Measurements from ENCODE around the gene DNAAF3. TPM values are rescaled to one million over a fixed set of nuclear protein-coding genes. Genes with fewer than 3 reads are reported as not detected.

DNAAF3 gene
- total RNA-seq, 4 donors from 2014 or later, result 0.40 TPM; not detected in 3

DNA sequence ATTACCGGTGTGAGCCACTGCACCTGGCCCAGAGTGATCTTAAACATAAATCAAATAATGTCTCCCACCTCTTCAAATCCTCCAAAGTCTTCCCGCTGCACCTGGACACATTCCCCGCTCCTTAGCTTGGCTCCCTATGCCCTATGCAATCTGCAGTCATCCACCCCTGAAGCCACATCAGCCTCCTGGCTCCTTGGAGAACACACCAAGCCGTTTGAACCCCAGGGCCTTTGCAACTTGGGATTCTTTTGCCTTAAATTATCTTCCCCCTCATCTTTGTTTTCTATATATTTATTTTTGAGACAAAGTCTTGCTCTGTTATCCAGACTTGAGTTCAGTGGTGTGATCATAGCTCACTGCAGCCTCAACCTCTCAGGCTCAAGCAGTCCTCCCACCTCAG, 2.7 kb upstream of the DNAAF3 start:
- H3K36me3 ChIP-seq, result no peaks in the 10 kb centered on the region
- TF ChIP-seq POLR2A (IDR thresholded peaks at IDR 0.05) (no peak), CTCF (IDR thresholded peaks at IDR 0.05) (no peak)
- H3K9me3 ChIP-seq, result no peaks in the 10 kb centered on the region

DNA sequence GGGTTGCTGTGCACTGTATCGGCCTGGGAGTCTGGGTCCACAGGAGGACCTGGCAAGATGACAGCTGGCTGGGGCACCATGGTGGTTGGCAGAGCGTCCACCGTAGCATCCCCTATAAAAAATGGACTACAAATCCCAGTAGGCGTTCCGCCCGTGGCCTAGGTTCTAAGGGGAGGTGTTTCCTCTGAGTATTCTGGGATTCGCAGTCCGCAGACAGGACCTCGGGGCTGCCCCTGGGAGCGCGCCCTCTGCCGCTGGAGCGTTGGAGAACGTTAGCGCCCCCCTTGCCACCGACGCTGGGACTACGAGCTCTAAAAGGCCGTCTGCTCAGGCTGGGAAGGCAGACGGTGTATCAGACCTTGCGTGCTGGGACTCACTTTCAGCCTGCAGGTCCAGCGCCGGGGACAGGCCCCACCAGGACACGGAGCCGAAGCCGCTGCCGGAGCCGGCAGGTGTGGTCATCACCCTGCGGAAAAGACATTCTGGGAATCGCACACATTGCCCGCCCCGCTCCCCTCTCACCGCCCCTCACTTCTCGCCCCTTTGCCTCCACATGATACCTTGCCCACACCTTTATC, 372 bp downstream of the DNAAF3 start:
- H3K4me1 ChIP-seq, result peaks cover 0 to 15% (median 4%) of the 10 kb centered on the region in 4 donors
- TF ChIP-seq POLR2A (IDR thresholded peaks at IDR 0.05), result no peak
- TF ChIP-seq CTCF (IDR thresholded peaks at IDR 0.05), result peak in 3 of 6 experiments; percentile 5 to 43 (median 25)
- H3K4me3 ChIP-seq, result peak overlapping the region in 3 of 4 donors; percentile 15 to 52 (median 52)
- peaks cover 0 to under 1% (median 0%) of the 10 kb centered on the region in 4 donors for H3K9me3 ChIP-seq
- peak in 2 of 3 donors; percentile 77 to 78 for DNase-seq
- peaks cover 0 to 30% of the 10 kb centered on the region in 2 donors for H3K27me3 ChIP-seq
- no peak overlapping the region for H3K27ac ChIP-seq
- H3K36me3 ChIP-seq, result no peaks in the 10 kb centered on the region

More for the DNA sequence above, 2.7 kb upstream of the DNAAF3 start:
- H3K27me3 ChIP-seq, result peaks cover 0 to 30% of the 10 kb centered on the region in 2 donors
- H3K27ac ChIP-seq, result no peak overlapping the region
- H3K4me1 ChIP-seq, result peaks cover 0 to 17% (median 8%) of the 10 kb centered on the region in 4 donors
- no peak for DNase-seq
- H3K4me3 ChIP-seq, result no peak overlapping the region

- H3K27me3 ChIP-seq, result peaks cover 0 to 34% of the 10 kb centered on the region in 2 donors
Measured at GRCh38 chr19:55161571-55162322, 4.7 kb downstream of the DNAAF3 start.

GRCh38 chr19:55160986-55161365, 5.4 kb downstream of the DNAAF3 start:
- no peak overlapping the region for H3K27ac ChIP-seq
- H3K27me3 ChIP-seq, result peaks cover 0 to 33% of the 10 kb centered on the region in 2 donors
- peaks cover 0 to 13% (median 2%) of the 10 kb centered on the region in 4 donors for H3K4me1 ChIP-seq
- H3K9me3 ChIP-seq, result peaks cover 0 to 6% (median 0%) of the 10 kb centered on the region in 4 donors
- DNase-seq, result no peak
- no peak overlapping the region for H3K4me3 ChIP-seq
- TF ChIP-seq CTCF (IDR thresholded peaks at IDR 0.05) (no peak), POLR2A (IDR thresholded peaks at IDR 0.05) (no peak)
- no peaks in the 10 kb centered on the region for H3K36me3 ChIP-seq

More at GRCh38 chr19:55161571-55162322, 4.7 kb downstream of the DNAAF3 start:
- Histone ChIP-seq H3K4me1 (peaks cover 0 to 12% (median 4%) of the 10 kb centered on the region in 4 donors), H3K9me3 (peaks cover 0 to 6% (median 0%) of the 10 kb centered on the region in 4 donors), H3K27ac (no peak overlapping the region), H3K4me3 (no peak overlapping the region), H3K36me3 (no peaks in the 10 kb centered on the region)
- no peak for TF ChIP-seq POLR2A (IDR thresholded peaks at IDR 0.05)
- TF ChIP-seq CTCF (IDR thresholded peaks at IDR 0.05), result no peak
- no peak for DNase-seq

- peak; percentile 17 to 92 (median 82) for TF ChIP-seq CTCF (IDR thresholded peaks at IDR 0.05)
- no peak for TF ChIP-seq POLR2A (IDR thresholded peaks at IDR 0.05)
- Histone ChIP-seq H3K9me3 (peaks cover 0 to 6% (median 0%) of the 10 kb centered on the region in 4 donors), H3K27me3 (peaks cover 0 to 31% of the 10 kb centered on the region in 2 donors), H3K36me3 (no peaks in the 10 kb centered on the region), H3K27ac (no peak overlapping the region), H3K4me1 (peaks cover 0 to 12% (median 3%) of the 10 kb centered on the region in 4 donors), H3K4me3 (no peak overlapping the region)
- DNase-seq, result peak; percentile 67 to 94 (median 91)
Measured at GRCh38 chr19:55160128-55160985, 6.1 kb downstream of the DNAAF3 start.
